Tibial artery (tissue), 4 donors: ENCODE results near the gene PXK.

Source experiments
- DNase-seq, 2 donors: peaks; one replicate each; pipeline ENCODE4 v3.0.0-alpha.2; 2019
- H3K27ac ChIP-seq, 2 donors: fragments of 200-600 bp; sonication (generic) in 1 of 2; 1 replicate in 1 of 2; 2 replicates in 1 of 2; pipeline ENCODE4 v1.5.1; 2018 to 2019; ENCODE audit warnings: mild to moderate bottlenecking in 1 of 2
- H3K27me3 ChIP-seq, 2 donors: fragments of 200-600 bp; sonication (generic) in 1 of 2; one replicate each; pipeline versions ENCODE4 v1.5.1 to v1.6.0; 2016 to 2019
- H3K36me3 ChIP-seq, 3 donors: fragments of 200-600 bp; sonication (generic) in 2 of 3; one replicate each; pipeline ENCODE4 v1.5.1; 2016 to 2019; ENCODE audit warnings: mild to moderate bottlenecking in 2 of 3
- H3K4me1 ChIP-seq, 4 donors: fragments of 200-600 bp; sonication (generic) in 2 of 4; 1 replicate in 3 of 4; 2 replicates in 1 of 4; pipeline ENCODE4 v1.5.1; 2016 to 2019
- H3K4me3 ChIP-seq, 2 donors: fragments of 200-600 bp; sonication (generic) in 1 of 2; 1 replicate in 1 of 2; 2 replicates in 1 of 2; pipeline ENCODE4 v1.5.1; 2018 to 2019; ENCODE audit warnings: mild to moderate bottlenecking in 2 of 2
- H3K9me3 ChIP-seq, 3 donors: fragments of 200-600 bp; sonication (generic) in 1 of 3; one replicate each; pipeline ENCODE4 v1.5.1; 2016 to 2019
- intact Hi-C: fragments of 100-400 bp; cut with DNase I; formaldehyde crosslinking; loops from one replicate; pipeline ENCODE4 v1.15.0; 2023; ENCODE audit warnings: low total_unique reads
- TF ChIP-seq, protein P1 (sequence below), 2 experiments: fragments of 200-600 bp in 1 of 2; fragments of 450-650 bp in 1 of 2; IDR thresholded peaks; one replicate each; pipeline ENCODE4 v1.5.1; 2017 to 2019; ENCODE audit warnings: antibody characterized with exemption in 2 of 2, mild to moderate bottlenecking in 1 of 2, moderate library complexity in 1 of 2

The PXK gene

DNA sequence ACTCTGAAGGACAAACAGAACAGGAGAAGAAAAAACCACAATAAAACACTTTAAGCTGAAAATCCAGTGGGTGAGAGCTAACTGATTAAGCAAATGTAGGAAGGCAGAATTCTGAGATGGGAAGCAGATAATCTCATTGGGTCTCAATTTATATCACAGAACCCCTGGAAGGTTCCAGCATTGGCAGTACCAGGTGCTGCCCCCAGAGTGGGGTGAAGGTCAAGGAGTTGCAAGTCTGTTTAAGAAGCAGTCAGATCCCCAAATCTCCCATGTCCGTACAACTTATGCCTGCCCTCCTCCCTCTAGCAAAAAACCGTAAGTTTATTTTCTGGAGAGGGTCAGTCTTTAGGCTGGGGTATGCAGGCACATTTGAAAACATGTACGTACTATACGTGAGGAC is 45.1 kb downstream of the PXK start:
- Histone ChIP-seq H3K27me3 (no peaks in the 10 kb centered on the region), H3K4me1 (no peaks in the 10 kb centered on the region), H3K9me3 (no peaks in the 10 kb centered on the region), H3K36me3 (peaks cover 0 to 8% (median 0%) of the 10 kb centered on the region in 3 donors), H3K27ac (no peak overlapping the region), H3K4me3 (no peak overlapping the region)
- TF ChIP-seq, protein P1, sequence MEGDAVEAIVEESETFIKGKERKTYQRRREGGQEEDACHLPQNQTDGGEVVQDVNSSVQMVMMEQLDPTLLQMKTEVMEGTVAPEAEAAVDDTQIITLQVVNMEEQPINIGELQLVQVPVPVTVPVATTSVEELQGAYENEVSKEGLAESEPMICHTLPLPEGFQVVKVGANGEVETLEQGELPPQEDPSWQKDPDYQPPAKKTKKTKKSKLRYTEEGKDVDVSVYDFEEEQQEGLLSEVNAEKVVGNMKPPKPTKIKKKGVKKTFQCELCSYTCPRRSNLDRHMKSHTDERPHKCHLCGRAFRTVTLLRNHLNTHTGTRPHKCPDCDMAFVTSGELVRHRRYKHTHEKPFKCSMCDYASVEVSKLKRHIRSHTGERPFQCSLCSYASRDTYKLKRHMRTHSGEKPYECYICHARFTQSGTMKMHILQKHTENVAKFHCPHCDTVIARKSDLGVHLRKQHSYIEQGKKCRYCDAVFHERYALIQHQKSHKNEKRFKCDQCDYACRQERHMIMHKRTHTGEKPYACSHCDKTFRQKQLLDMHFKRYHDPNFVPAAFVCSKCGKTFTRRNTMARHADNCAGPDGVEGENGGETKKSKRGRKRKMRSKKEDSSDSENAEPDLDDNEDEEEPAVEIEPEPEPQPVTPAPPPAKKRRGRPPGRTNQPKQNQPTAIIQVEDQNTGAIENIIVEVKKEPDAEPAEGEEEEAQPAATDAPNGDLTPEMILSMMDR (IDR thresholded peaks at IDR 0.05) = no peak
- intact Hi-C loops = no loop called here
- no peak for DNase-seq

DNA sequence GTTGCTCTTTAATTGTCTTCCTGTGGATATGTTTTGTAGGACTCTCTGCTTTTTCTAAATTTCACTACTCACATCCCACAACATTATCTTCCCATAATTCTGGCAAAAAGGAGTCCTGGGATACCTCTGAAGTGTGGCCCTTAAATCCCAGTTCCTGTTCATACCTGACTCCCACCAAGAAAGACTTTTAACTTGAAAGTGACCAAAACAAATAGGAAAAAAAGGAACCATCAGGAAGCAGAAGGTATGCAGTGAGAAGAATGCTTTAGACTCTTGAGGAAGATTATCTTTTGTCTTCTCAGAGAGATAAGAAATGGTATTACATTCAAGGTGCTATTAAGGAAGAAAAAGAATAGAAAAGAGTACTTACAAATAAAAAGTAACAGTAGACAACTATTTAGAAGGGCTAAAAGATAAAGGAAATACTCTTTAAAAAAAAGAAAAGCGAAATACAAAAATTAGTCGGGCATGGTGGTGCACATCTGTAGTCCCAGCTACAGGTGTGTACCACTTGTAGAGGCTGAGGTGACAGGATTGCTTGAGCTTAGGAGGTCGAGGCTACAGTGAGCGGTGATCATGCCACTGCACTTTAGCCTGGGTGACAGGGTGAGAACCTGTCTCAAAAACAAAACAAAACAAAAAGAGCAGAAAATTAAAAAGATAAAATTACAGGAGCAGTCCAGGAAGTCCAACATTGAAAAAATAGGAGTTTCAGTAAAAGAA is 46.8 kb downstream of the PXK start:
- H3K27ac ChIP-seq = no peak overlapping the region

DNA sequence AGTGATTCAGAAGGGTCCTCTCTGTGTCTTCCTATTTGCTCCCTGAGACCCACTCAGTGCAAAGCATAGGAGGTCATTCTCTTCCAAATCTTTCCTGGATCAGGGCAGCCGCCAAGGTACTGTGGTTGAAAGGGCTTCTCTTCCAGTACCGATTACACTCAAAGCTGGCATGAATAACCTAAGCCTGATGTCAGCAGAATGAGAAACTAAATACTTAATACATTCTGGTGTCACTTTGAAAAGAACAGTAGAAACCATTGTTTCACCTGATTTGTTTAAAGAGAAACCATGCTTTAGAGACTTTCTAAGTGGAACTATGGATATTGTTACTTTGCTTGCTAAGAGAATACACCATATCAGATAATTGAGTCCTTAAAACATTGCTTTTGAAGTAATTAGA is 50.8 kb downstream of the PXK start:
- H3K4me1 ChIP-seq = peaks cover 0 to 22% (median 6%) of the 10 kb centered on the region in 4 donors
- no peak overlapping the region for H3K4me3 ChIP-seq
- H3K9me3 ChIP-seq = no peaks in the 10 kb centered on the region
- intact Hi-C loops = no loop called here
- H3K27me3 ChIP-seq = no peaks in the 10 kb centered on the region
- DNase-seq = no peak
- peaks cover 0 to 9% (median 0%) of the 10 kb centered on the region in 3 donors for H3K36me3 ChIP-seq
- H3K27ac ChIP-seq = no peak overlapping the region
- TF ChIP-seq, protein P1 (IDR thresholded peaks at IDR 0.05) = no peak

More for the DNA sequence above, 46.8 kb downstream of the PXK start:
- Histone ChIP-seq H3K27me3 (no peaks in the 10 kb centered on the region), H3K4me1 (peaks cover 0 to 6% (median 0%) of the 10 kb centered on the region in 4 donors), H3K4me3 (no peak overlapping the region), H3K9me3 (no peaks in the 10 kb centered on the region), H3K36me3 (peaks cover 0 to 12% (median 0%) of the 10 kb centered on the region in 3 donors)
- DNase-seq = no peak
- intact Hi-C loops = no loop called here
- TF ChIP-seq, protein P1 (IDR thresholded peaks at IDR 0.05) = no peak

DNA sequence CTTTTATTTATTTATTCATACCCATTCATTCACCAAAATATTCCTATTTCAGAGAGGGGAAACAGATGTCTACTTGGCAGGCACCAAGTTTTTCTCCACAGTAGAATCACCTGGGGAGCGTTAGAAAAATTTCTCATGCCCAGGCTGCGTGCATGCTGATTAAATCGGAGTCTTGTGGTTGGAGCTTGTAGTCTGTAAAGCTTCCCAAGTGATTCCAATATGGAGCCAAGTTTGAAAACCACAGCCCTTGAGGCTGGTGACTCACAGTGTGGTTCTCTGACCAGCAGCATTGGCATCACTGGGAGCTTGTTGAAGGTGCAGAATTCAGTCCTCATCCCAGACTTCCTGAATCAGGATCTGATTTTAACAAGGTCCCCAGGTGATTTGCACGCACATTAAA is 51.2 kb downstream of the PXK start:
- H3K27ac ChIP-seq = no peak overlapping the region
- intact Hi-C loops = no loop called here
- no peaks in the 10 kb centered on the region for H3K9me3 ChIP-seq
- TF ChIP-seq, protein P1 (IDR thresholded peaks at IDR 0.05) = no peak
- no peaks in the 10 kb centered on the region for H3K27me3 ChIP-seq
- H3K4me3 ChIP-seq = no peak overlapping the region
- peaks cover 0 to 9% (median 0%) of the 10 kb centered on the region in 3 donors for H3K36me3 ChIP-seq
- peak in 1 of 2 donors; percentile 42 for DNase-seq
- H3K4me1 ChIP-seq = peaks cover 0 to 27% (median 6%) of the 10 kb centered on the region in 4 donors

DNA sequence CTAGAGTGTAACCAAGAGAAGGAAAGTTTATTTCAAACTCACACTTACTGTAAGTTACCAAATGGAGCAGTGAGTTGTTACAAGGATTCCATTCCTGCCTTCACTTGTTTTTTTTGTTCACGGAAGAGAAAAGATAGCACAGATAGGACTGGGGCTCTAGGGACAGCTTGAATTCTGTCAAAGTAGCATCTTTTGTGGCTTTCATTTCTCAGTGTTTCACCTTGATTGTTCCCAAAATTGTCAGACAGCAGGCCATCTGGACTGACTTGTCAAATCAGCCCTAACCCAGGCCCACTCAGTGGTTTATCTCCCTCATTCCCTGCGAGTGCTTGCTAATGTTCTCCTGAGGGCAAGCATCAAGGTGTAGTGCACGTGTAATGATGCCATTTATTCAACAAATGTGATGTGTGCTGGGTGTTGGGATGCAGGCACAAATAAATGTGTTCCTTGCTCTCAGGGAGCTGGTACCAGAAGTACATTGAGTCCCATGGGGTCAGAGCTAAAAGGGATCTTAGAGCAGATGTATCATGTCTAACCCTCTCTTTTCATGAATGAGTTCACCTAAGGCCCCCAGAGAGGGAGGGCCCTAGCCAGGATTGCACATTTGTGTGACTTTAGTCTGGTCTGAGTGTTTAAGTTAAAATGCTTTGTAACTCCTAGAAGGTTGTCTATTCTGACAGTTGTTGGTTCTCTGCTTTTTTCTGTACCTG is 51.8 kb downstream of the PXK start:
- no peak overlapping the region for H3K27ac ChIP-seq
- no peaks in the 10 kb centered on the region for H3K9me3 ChIP-seq
- H3K4me3 ChIP-seq = no peak overlapping the region
- peaks cover 0 to 9% (median 0%) of the 10 kb centered on the region in 3 donors for H3K36me3 ChIP-seq
- no peaks in the 10 kb centered on the region for H3K27me3 ChIP-seq
- TF ChIP-seq, protein P1 (IDR thresholded peaks at IDR 0.05) = no peak
- H3K4me1 ChIP-seq = peaks cover 0 to 30% (median 6%) of the 10 kb centered on the region in 4 donors
- intact Hi-C loops = no loop called here
- no peak for DNase-seq
